Ovary (tissue), 3 donors: ENCODE results near the gene NPRL2.

Experiments used
- CTCF ChIP-seq, 3 donors: fragments of 450-650 bp in 2 of 3; fragments of 200-600 bp in 1 of 3; IDR thresholded peaks; one replicate each; pipeline versions ENCODE4 v1.5.1 to v1.8.0; 2016 to 2022; ENCODE audit warnings: antibody characterized with exemption in 3 of 3, mild to moderate bottlenecking in 1 of 3
- EP300 ChIP-seq: sonication (generic); formaldehyde crosslinking; IDR thresholded peaks from one replicate; pipeline ENCODE4 v1.6.1; 2017; ENCODE audit warnings: antibody characterized with exemption
- POLR2A ChIP-seq: fragments of 450-650 bp; IDR thresholded peaks from one replicate; pipeline ENCODE4 v1.6.1; 2017; ENCODE audit warnings: antibody characterized with exemption, mild to moderate bottlenecking, moderate library complexity
- donor health status: DM: no; HTN: no; CAD: no.

- TF ChIP-seq CTCF (IDR thresholded peaks at IDR 0.05) = no peak
- no peak for TF ChIP-seq POLR2A
- no peak for TF ChIP-seq EP300
Measured at GRCh38 chr3:50378757-50379156, 28.2 kb upstream of the NPRL2 start.
